GM19468 (cell line): Measurements from ENCODE around the gene NUB1.

Experiments used
- ATAC-seq: cut with Tn5 transposase; IDR thresholded peaks from one replicate; pipeline ENCODE4 v1.9.1; 2021; ENCODE audit warnings: mild to moderate bottlenecking, moderate library complexity, moderate number of reproducible peaks; ENCODE audit not compliant: unreplicated experiment; ENCODE audit errors: extremely low read depth

The NUB1 gene

DNA sequence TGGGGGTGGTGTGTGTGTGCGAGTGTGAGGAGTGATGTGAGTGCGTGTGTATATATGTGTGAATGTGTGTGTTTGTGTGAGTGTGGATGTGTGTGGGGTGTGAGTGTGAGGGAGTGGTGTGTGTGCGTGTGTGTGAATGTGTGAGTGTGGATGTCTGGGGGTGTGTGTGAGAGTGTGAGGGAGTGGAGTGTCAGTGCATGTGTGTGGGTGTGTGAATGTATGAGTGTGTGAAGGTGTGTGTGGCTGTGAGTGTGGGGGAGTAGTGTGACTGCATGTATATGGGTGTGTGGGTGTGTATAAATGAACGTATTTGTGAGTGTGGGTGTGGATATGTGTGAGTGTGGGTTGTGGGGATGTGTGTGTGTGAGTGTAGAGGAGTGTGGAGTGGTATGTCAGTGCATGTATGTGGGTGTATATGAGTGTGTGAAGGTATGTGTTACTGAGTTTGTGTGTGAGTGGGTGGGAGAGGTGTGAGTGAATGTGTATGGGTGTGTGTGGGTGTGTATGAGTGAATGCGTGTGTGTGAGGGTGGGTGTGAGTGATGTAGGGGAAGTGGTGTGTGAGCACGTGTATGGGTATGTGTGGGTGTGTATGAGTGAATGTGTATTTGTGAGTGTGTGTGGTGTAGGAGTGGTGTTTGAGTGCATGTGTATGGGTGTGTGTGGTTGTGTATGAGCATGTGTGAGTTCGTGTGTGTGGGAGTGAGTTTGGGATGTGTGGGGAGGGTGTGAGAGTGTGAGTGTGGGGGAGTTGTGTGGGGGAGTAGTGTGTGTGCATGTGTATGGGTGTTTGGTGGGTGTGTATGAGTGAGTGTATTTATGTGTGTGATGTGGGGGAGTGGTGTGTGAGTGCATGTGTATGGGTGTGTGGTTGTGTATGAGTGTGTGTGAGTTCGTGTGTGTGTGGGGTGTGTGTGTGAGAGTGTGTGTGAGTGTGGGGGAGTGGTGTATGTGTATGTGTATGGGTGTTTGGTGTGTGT, 28.5 kb upstream of the NUB1 start:
- ATAC-seq, result no peak

DNA sequence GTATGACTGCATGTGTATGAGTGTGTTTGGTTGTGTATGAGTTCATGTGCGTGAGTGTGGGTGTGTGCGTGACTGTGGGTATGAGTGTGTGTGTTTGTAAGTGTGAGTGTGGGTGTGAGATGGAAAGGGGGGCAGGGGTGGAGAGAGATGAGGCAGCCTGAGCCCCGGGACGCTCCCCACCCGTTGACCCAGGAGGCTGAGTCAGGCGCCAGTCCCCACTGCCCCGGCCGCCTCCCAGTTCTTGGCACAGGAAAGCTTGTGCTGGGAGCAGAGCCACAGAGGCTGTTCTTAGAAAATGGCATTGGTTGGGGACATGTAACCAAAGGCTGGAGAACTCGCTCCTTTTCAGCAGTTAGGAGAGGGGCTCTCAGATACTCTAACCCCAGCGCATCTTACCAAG, 27.8 kb upstream of the NUB1 start:
- ATAC-seq, result no peak

DNA sequence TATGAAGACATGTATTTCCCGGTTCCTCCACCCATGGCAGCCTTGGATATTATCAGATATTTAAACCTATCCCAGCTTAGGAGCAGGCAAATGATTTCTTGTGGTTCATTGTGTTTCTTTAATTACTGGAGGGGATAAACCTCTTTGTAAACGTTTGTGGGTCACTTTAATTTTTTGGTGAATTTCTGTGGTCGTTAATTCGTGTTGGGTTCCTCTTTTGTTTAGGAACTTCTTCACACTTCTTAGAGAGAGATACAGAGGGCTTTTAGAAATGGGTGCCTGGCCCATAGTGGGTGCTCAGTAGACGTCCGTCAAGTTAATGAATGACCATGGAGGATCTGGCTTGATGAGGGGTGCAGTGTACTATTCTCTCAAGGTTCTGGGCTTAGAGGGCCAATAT, 27.2 kb upstream of the NUB1 start:
- ATAC-seq, result no peak

DNA sequence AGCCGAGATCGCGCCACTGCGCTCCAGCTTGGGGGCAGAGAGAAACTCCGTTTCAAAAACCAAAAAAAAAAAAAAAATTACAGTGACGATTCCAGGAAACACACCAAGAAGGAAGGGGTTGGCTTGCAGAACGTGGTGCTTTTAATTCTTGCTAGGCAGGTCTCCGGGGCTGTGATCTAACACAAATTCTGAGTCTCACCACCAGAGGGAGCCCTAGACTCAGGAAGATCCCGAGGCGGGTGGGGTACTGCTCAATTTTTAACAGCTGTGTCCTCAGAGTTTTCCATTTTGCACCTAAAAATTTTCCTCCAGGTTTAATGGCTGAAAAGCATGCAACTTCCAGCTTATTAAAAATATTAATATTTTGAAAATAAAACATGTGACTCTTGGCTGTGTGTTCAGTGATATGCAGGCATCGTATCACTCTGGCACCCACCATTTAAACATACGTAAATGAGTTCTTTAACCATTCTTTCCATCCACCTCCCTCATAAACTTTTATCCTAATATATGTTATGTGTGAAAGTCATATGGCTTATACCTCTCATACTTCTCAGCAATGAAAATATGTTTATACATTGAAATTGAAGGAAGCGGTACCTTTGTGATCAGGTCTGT, 26.5 kb upstream of the NUB1 start:
- no peak for ATAC-seq

DNA sequence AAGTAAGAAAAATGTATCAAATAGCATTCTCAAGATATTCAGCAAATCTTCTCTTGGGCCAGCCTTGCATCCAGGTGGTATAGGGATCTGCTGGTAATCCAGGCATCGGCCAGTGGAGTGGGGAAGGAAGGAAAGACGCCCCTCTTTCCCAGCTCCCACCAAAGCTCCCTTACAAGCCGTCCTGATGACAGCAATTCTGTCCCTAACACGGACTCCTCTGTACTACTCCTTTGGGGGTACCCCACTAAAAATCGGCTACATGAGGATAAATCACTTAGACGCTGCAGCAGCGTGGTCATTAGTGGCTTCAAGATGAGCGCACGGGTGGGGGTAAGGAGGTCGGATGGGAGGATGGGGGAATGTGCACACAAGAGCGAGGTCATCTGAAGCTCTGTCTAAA, 24.7 kb upstream of the NUB1 start:
- no peak for ATAC-seq

DNA sequence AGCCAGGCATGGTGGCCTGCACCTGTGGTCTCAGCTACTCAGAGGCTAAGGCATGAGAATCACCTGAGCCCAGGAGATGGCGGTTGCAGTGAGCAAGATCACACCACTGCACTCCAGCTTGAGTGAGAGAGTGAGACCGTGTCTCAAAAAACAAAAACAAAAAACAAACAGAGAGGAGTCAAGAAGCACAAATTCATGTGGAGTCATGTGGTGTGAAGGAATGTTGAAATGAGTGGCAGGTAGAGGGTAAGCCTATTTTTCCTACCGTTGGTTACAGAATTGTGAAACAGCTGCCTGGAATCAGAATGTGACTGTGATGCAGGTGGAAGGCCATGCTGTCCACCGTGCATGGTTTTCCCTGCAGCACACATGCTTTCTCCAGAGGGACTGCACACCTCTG, 23.7 kb upstream of the NUB1 start:
- ATAC-seq, result no peak

DNA sequence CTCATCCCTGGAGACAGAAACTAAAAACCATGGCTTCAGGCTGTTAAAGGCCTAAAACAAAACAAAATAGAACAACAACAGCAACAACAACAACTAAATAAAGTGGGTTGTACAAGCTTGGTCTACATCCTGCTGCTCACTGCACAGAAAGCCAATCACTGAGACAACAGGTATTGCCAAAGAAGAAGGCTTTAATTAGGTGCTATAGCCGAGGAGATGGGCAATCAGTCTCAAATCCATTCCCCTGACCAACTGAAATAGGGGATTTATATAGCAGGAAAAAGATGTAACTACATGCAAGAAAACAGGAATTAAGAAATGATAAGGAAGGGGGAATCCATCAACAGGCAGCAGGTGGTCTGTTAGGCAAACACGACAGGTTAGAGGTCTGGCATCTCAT, 22.4 kb upstream of the NUB1 start:
- ATAC-seq, result no peak

DNA sequence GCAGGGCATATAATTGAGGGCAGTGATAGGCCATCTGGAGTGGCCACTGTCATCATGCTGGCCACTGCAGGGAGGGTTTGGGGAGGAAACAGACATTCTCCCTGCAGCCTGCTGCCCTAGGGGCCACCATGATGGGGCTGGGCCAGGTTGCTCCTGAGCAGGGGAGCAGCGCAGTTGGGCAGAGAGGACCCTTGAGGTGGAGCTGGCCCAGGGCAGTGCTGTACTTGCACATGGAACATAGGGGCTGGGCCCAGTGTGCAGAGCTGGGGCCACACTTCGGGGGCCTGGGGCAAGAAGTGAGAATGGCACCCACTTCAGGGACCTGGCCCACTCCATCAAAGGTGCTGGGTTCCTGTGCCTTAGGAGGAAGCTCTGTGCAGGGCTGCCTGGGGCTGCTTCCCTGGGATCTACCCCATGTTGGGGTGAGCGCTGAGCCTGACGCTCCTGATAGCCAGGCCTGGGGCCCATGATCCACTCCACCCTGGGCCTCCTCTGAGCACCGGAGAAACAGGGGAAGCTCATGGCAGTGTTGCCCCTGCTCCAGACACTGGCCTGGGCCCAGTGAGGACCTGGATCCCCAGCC, 21.3 kb upstream of the NUB1 start:
- no peak for ATAC-seq

DNA sequence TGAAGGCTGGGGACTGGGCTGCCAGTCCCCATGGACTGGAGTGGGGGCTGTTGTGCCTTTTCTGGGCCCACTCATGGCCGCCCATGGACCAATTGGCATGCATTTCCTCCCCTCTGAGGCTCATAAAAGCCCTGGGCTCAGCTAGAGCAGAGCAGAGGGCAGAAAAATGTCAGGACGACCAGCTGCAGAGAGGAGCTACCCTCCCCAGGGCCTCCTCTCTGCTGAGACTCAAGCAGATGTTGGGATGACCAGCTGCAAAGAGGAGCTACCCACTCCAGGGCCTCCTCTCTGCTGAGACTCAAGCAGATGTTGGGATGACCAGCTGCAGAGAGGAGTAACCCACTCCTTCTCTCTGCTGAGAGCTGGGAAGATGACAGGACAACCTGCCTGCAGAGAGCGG, 20.3 kb upstream of the NUB1 start:
- no peak for ATAC-seq

DNA sequence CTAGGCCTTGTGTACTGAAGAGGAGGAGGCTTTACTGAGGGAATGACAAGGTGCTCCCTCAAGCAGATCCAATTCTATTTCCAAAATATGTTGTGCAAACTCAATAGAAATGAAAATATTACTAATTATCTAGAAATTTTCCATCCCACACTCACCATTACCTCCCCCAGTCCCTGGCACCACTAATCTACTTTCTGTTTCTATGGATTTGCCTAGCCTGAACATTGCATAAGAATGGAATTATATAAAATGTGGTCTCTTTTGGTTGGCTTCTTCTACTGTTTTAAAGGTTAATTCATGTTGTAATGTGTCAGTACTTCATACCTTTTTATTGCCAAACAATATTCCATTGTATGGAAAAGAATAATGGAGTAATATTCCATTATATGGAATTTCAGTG, 18.7 kb upstream of the NUB1 start:
- ATAC-seq, result no peak

DNA sequence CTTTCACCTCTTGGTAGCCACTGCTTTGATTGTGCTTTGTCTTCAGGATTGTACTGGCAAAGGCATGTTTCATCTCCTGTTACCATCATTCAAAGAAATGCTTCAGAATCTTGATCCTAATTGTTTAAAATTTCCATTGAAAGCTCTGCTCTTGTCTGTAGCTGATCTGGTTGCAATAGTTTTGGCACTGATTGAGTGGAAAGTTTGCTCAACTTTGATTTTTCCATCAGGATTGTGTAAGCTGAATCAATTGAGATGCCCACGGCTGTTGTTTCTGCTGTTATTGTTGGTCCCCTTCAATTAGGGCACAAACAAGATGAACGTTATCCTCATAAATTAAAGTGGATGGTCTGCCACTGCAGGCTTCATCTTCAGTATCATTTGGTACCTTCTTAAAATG, 14.6 kb upstream of the NUB1 start:
- ATAC-seq, result no peak

DNA sequence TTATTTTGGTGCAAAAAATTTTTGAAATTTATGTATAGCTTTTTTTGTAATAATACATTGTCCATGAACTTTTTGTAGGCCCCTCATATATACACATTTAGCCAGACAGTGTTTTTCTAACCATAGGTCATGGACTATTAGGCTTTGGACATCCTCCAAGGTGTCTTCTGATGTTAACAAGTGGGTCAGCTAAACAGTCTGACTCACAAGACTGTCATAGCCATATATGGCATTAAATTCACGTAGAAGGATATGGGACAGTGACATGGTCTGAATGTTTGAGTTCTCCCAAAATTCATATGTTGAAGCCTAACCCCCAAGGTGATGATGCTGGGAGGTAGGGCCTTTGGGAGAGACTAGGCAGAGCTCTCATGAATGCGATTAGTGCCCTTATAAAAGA, 14.0 kb upstream of the NUB1 start:
- no peak for ATAC-seq

DNA sequence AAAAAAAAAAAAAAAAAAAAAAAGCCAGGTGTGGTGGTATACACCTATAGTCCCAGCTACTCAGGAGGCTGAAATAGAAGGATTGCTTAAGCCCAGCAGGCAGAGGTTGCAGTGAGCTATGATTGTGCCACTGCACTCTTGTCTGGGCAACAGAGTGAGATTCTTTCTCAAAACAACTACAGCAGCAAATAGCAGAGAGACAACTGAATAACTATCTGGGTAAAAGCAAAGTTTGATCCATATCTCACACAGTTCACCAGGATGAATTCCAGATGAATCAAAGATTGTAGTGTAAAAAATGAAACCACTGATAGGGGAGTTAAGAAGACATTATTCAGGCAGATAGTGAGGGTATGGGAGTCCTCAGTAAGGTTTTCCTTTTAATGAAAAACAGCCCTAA, 11.4 kb upstream of the NUB1 start:
- no peak for ATAC-seq

DNA sequence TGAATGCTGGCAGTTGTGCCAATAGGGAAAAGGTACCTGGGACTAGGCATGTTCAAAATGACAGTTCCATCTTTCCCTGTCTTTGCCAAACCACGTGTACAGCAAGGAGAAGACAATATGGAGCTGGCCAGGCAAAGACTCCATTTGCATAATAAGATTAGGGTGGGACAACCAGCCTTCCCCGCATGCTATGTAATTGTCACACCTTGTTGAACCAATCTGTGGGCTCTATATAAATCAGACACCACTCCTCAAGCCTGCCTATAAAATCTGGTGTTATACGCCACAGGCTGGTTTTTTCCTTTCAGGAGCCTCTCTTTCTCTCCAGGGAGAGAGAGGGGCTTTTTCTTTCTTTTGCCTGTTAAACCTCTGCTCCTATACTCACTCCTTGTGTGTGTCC, 11.0 kb upstream of the NUB1 start:
- ATAC-seq, result no peak

DNA sequence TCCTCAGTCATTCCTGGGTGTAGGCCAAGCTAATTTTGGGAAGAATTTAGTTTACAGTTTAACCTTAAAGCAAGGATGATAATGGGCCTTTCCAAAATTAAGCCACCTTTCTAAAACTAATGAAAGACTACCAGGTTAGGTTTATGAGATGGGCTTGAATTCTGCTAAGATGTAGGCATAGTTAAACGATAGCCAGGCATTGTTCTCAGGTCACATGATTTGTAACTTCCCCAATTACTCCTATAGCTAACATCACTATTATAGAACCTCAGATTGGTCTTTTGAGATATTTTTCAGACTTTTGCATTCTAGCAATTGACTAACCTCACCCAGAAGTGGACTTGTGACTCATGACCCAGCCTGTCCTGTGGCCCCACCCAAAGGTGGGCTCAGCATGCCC, 7.0 kb upstream of the NUB1 start:
- ATAC-seq, result no peak

DNA sequence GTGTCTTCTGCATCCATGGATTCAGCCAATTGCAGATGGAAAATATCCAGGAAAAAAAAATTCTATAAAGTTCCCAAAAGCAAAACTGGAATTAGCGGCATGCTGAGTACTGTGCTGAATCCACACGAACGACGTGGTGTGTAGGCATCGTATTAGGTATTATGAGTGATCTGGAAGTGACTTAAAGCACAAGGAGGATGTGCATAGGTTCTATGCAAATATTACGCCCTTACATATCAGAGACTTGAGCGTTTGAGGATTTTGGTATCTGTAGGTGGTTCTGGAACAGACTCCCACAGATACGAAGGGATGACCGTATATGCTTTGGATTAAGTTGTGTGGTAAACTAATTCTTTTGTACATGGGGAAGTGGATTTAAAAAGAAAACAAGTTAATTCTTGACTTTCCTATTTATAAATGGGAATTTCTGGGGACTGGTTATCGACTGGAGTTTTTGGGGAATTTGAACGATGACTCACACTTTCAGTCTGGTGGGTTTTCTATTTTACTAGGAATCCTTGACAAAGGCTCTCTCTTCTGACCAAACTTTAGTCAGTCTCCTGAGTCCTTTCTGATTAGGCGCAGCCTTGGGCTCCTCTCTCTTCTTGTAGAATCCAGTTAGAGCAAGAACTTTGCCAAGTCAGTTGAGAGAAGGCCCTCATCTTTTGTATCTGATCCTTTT, 5.4 kb upstream of the NUB1 start:
- no peak for ATAC-seq

DNA sequence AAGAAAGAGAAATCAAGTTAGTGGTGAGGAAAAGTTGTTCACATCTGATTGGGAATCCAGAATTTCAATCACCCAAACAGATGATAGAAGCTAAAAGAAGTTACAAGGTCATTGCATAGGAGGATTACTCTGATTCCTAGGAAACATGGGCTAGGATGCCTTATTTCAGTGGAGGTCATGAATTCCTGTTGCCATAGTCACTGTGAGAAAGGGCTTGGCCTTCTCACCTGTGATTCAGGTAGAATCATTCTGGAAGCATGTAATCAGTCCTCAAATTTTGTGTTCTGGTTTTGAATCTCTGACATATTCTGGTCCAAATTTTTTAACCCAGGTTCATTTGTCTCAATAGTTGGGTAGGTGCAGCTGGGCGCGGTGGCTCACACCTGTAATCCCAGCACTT, 4.3 kb upstream of the NUB1 start:
- ATAC-seq, result no peak

DNA sequence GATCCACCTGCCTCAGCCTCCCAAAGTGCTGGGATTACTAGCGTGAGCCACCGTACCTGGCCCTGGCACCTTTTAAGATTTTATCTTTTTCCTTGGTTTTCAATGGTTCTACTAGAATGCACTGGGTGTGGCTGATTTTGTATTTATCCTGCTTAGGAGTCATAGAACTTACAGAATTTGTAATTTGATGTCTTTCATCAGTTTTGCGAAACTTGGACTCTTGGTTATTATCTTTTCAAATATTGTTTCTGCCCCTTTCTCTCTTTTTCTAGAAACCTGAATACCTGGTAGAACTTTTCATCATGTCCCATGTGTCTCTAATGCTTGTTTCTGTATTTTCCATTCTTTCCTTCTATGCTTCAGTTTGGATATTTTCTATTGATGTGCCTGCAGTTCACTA, 2.8 kb upstream of the NUB1 start:
- no peak for ATAC-seq

DNA sequence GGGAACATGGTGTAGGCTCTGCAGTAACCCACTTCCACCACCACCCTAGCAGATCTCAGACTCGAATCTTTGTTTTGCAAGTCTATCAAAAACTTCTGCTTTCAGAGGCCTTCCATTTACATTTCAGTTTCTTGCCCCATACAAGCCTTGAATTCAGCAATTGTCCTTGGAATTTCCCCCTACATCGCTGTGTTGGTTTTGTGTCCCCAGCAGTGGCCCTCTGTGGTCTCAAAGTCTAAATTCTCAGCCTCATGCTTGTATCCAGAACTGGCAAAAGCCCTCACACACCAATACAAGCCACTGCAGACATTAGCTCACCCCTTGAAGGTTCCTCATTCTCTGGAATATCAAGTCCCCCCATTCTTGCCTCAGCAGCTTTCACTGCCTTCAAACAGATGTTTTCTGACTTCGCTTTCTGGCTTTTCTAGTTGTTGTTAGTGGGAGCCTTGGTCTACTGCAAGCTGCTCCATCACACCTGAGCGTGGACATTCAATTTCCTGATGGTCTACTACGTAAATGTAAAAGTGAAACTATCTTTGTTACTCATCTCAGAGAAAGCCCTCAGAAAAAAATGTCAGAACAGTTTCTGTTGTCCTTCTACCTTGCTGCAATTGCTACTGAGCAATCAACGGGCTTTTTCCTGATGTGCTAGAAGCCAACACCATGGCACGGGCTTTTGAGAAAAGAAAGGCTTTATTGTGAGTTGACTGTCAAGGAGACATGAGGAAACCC, 1.8 kb upstream of the NUB1 start:
- ATAC-seq, result peak; percentile 26

DNA sequence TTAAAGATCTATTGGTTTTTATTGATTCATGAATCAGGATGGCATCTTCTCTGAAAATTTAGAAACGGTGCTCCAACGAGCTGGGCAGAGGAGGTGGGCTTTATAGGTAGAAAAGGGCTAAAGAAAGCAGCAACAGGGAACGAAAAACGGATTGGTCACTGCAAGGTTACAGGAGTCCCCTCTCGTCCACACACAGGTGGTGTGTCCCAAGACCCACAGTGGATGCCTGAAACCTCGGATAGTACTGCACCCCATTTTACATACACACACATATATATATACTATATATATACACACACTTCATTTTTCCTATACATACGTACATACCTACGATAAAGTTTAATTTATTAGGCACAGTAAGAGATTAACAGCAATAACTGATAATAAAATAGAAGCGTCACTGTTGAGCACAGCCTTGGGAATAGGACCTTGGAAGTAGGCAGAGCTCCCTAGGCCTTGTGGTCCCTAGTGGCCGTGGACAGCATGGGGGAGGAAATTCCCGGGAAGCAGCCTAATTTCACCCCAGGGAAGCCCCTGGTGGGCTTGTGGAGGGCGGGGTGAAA, 737 bp upstream of the NUB1 start:
- ATAC-seq, result no peak
